ENCODE measurements around the gene TUBB6. TPM values are rescaled to one million over a fixed set of nuclear protein-coding genes. Genes with fewer than 3 reads are reported as not detected.

Gene TUBB6
- total RNA-seq, 1 experiment from 2014 or later, result 240 TPM

DNA sequence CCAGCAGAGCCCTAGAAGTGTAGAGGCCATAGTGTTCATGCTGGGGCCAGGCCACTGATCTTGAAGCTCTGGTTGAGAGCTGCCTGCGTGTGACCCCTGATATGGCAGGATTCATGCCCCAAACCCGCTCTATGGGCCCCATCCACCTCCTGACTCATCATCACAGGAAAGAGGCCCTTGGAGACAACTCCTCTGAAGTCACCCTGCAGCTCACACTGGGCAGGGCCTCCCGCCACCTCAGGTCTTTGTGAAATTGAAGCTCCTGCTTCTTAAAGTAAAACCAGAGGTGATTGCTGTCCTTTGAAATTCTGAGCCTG lies 12.0 kb upstream of the TUBB6 start (continued):
- TF ChIP-seq, protein P1, sequence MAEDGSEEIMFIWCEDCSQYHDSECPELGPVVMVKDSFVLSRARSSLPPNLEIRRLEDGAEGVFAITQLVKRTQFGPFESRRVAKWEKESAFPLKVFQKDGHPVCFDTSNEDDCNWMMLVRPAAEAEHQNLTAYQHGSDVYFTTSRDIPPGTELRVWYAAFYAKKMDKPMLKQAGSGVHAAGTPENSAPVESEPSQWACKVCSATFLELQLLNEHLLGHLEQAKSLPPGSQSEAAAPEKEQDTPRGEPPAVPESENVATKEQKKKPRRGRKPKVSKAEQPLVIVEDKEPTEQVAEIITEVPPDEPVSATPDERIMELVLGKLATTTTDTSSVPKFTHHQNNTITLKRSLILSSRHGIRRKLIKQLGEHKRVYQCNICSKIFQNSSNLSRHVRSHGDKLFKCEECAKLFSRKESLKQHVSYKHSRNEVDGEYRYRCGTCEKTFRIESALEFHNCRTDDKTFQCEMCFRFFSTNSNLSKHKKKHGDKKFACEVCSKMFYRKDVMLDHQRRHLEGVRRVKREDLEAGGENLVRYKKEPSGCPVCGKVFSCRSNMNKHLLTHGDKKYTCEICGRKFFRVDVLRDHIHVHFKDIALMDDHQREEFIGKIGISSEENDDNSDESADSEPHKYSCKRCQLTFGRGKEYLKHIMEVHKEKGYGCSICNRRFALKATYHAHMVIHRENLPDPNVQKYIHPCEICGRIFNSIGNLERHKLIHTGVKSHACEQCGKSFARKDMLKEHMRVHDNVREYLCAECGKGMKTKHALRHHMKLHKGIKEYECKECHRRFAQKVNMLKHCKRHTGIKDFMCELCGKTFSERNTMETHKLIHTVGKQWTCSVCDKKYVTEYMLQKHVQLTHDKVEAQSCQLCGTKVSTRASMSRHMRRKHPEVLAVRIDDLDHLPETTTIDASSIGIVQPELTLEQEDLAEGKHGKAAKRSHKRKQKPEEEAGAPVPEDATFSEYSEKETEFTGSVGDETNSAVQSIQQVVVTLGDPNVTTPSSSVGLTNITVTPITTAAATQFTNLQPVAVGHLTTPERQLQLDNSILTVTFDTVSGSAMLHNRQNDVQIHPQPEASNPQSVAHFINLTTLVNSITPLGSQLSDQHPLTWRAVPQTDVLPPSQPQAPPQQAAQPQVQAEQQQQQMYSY (CRISPR knock-in tag; IDR thresholded peaks at IDR 0.05), result no peak
- TF ChIP-seq GABPB1 (CRISPR knock-in tag; IDR thresholded peaks at IDR 0.05), result no peak

DNA sequence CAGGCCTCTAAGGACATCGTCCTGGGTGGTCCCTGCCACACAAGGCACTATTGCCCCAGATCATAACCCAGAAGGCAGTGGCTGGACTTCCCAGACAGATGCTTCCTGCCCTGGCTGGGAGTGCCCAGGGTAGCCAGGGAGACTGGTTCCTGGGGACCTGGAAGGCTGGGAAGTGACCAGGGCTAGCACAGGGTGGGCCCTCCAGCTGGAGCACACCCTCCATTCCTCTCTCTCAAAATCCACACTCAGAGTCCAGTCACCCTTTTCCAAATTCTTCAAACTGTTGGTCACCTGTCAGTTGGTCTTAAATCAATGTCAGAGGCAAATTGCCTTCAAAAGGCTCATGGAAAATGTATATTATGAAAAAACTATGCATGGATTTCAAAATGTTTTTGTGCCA lies 11.6 kb upstream of the TUBB6 start:
- TF ChIP-seq, protein P2, sequence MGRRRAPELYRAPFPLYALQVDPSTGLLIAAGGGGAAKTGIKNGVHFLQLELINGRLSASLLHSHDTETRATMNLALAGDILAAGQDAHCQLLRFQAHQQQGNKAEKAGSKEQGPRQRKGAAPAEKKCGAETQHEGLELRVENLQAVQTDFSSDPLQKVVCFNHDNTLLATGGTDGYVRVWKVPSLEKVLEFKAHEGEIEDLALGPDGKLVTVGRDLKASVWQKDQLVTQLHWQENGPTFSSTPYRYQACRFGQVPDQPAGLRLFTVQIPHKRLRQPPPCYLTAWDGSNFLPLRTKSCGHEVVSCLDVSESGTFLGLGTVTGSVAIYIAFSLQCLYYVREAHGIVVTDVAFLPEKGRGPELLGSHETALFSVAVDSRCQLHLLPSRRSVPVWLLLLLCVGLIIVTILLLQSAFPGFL (CRISPR knock-in tag; IDR thresholded peaks at IDR 0.05; ENCODE audit: borderline replicate concordance), result no peak
- TF ChIP-seq, protein P3, sequence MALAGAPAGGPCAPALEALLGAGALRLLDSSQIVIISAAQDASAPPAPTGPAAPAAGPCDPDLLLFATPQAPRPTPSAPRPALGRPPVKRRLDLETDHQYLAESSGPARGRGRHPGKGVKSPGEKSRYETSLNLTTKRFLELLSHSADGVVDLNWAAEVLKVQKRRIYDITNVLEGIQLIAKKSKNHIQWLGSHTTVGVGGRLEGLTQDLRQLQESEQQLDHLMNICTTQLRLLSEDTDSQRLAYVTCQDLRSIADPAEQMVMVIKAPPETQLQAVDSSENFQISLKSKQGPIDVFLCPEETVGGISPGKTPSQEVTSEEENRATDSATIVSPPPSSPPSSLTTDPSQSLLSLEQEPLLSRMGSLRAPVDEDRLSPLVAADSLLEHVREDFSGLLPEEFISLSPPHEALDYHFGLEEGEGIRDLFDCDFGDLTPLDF (CRISPR knock-in tag; IDR thresholded peaks at IDR 0.05), result no peak
- TF ChIP-seq ZNF232 (CRISPR knock-in tag; IDR thresholded peaks at IDR 0.05) (no peak), RELA (CRISPR knock-in tag; IDR thresholded peaks at IDR 0.05; ENCODE audit: borderline replicate concordance) (no peak)
- POLR2A ChIA-PET, result no interaction called here
- no peaks in the 10 kb centered on the region for H3K27me3 Mint-ChIP-seq (ENCODE audit: low read depth)
- CTCF ChIA-PET, result interaction anchor here (0.9 kb wide), 1 partner anchor 32 kb away, joined by 3 read pairs; no protein-coding TSS in a partner anchor
- peaks cover 5% of the 10 kb centered on the region; the same call in 1 of the 2 replicates for H3K9me3 Mint-ChIP-seq
- H3K27ac Mint-ChIP-seq, result no peak overlapping the region
- DNase-seq (ENCODE audit: low spot score) (no peak), ATAC-seq (no peak)
- H3K36me3 Mint-ChIP-seq, result peaks cover 5% of the 10 kb centered on the region; the same call in 1 of the 2 replicates
- peaks cover 3% of the 10 kb centered on the region for H3K4me1 Mint-ChIP-seq
- H3K4me3 Mint-ChIP-seq, result no peak overlapping the region

DNA sequence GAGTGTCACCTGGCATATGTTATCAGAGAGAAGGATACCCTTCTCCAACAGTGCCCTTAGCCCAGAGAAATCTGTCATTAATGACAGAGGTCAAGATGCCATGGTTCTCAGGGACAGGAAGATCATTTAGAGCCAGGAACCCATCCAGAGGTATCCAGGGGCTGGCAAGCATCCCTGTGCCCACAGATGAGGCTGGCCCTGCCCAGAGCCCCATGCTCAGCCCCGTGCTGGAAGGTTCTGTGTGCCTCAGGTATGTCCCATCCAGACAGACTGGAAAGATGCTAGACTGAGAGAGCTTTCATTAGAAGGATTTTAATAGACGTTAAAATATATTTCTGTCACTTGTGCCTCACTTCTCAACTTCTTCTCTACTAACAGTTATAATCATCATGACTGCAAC lies 8.2 kb upstream of the TUBB6 start:
- Mint-ChIP-seq H3K4me1 (peaks cover 9% of the 10 kb centered on the region), H3K9me3 (peaks cover 5% of the 10 kb centered on the region; the same call in 1 of the 2 replicates), H3K27me3 (ENCODE audit: low read depth) (no peaks in the 10 kb centered on the region; the same call in 1 of the 2 replicates), H3K27ac (no peak overlapping the region), H3K4me3 (no peak overlapping the region), H3K36me3 (peaks cover 5% of the 10 kb centered on the region; the same call in 1 of the 2 replicates)
- CTCF ChIA-PET, result no interaction called here
- TF ChIP-seq CREB1 (CRISPR knock-in tag; IDR thresholded peaks at IDR 0.05) (no peak), SMAD4 (CRISPR knock-in tag; IDR thresholded peaks at IDR 0.05) (no peak), ZBTB21 (CRISPR knock-in tag; IDR thresholded peaks at IDR 0.05; ENCODE audit: borderline replicate concordance) (no peak), ZNF121 (CRISPR knock-in tag; IDR thresholded peaks at IDR 0.05) (no peak), ZNF423 (CRISPR knock-in tag; IDR thresholded peaks at IDR 0.05) (no peak), SP1 (CRISPR knock-in tag; conservative IDR thresholded peaks at IDR 0.05) (no peak), OVOL2 (CRISPR knock-in tag; IDR thresholded peaks at IDR 0.05; ENCODE audit: borderline replicate concordance) (no peak)
- TF ChIP-seq, protein P4, sequence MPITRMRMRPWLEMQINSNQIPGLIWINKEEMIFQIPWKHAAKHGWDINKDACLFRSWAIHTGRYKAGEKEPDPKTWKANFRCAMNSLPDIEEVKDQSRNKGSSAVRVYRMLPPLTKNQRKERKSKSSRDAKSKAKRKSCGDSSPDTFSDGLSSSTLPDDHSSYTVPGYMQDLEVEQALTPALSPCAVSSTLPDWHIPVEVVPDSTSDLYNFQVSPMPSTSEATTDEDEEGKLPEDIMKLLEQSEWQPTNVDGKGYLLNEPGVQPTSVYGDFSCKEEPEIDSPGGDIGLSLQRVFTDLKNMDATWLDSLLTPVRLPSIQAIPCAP (CRISPR knock-in tag; IDR thresholded peaks at IDR 0.05), result no peak
- TF ChIP-seq, protein P2 (CRISPR knock-in tag; IDR thresholded peaks at IDR 0.05; ENCODE audit: borderline replicate concordance), result no peak
- TF ChIP-seq, protein P5, sequence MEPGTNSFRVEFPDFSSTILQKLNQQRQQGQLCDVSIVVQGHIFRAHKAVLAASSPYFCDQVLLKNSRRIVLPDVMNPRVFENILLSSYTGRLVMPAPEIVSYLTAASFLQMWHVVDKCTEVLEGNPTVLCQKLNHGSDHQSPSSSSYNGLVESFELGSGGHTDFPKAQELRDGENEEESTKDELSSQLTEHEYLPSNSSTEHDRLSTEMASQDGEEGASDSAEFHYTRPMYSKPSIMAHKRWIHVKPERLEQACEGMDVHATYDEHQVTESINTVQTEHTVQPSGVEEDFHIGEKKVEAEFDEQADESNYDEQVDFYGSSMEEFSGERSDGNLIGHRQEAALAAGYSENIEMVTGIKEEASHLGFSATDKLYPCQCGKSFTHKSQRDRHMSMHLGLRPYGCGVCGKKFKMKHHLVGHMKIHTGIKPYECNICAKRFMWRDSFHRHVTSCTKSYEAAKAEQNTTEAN (CRISPR knock-in tag; IDR thresholded peaks at IDR 0.05), result no peak
- TF ChIP-seq, protein P6, sequence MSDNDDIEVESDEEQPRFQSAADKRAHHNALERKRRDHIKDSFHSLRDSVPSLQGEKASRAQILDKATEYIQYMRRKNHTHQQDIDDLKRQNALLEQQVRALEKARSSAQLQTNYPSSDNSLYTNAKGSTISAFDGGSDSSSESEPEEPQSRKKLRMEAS (CRISPR knock-in tag; IDR thresholded peaks at IDR 0.05), result no peak
- no peak for ATAC-seq
- no peak for DNase-seq (ENCODE audit: low spot score)
- POLR2A ChIA-PET, result no interaction called here

Measured in WTC11 (cell line).